HCT116 (cell line): ENCODE data around the gene RPS2. TPM values are rescaled to one million over a fixed set of nuclear protein-coding genes. Genes with fewer than 3 reads are reported as not detected.

Experiments used
- ATAC-seq: fragments of 200-7000 bp; cut with Tn5 transposase; 2 replicates; pipeline ENCODE4 v1.9.1; 2020; ENCODE audit warnings: mild to moderate bottlenecking, moderate library complexity
- BruUV-seq: library from RNA; stranded (reverse); fragments of 400-500 nt; replicated peaks from 2 replicates; lab custom pipeline; 2021; lab: Mats Ljungman, UMichigan
- CTCF ChIA-PET: fragments of 300-600 bp; sonication (Branson Sonifier 250); formaldehyde crosslinking; loops from one replicate; lab custom pipeline; 2021; ENCODE audit warnings: antibody characterized with exemption; lab: Charles Lee
- POLR2A ChIA-PET: fragments of 300-600, 350-600 bp; sonication (Branson Sonifier 250); formaldehyde crosslinking; loops from one replicate; lab custom pipeline; 2021; ENCODE audit warnings: antibody characterized with exemption; lab: Charles Lee
- RAD21 ChIA-PET, 2 experiments: fragments of 300-600 bp; sonication (Branson Sonifier 250); formaldehyde crosslinking; loops; one replicate each; lab custom pipeline; 2023; ENCODE audit warnings: low total read pairs in 2 of 2; ENCODE audit not compliant: uncharacterized antibody in 2 of 2, unreplicated experiment in 2 of 2, low non-redundant PET in 1 of 2; lab: Charles Lee
- DNase-seq: peaks from one replicate; pipeline ENCODE4 v3.0.0-alpha.2; 2010; ENCODE audit warnings: low read depth, low spot score
- H2AFZ ChIP-seq: fragments of 200-600 bp; shearing (Covaris generic), sonication (generic); 2 replicates; pipeline ENCODE4 v1.6.1; 2017; ENCODE audit warnings: low read depth, mixed run types, mixed read lengths, antibody characterized with exemption, low read length; ENCODE audit not compliant: poor library complexity, severe bottlenecking
- H3K27ac ChIP-seq: 2 replicates; pipeline ENCODE4 v1.5.1; 2012; ENCODE audit warnings: low read depth, low read length
- H3K27me3 ChIP-seq: fragments of 200-600 bp; sonication (generic); 2 replicates; pipeline ENCODE4 v1.6.1; 2016; ENCODE audit warnings: mixed run types, low read length, mixed read lengths; ENCODE audit not compliant: insufficient read depth
- H3K36me3 ChIP-seq, 2 experiments: fragments of 200-500 bp in 1 of 2; fragments of 200-600 bp in 1 of 2; sonication (Bioruptor generic) in 1 of 2; sonication (generic) in 1 of 2; 2 replicates each; pipeline versions ENCODE4 v1.5.1 to v1.6.1; 2014 to 2016; ENCODE audit warnings: low read length in 2 of 2, inconsistent platforms in 1 of 2, mixed read lengths in 1 of 2, mixed run types in 1 of 2; ENCODE audit not compliant: insufficient read depth in 2 of 2, control insufficient read depth in 1 of 2
- H3K4me1 ChIP-seq, 2 experiments: fragments of 200-600 bp in 1 of 2; sonication (generic) in 1 of 2; 2 replicates each; pipeline versions ENCODE4 v1.5.1 to v1.6.1; 2012 to 2017; ENCODE audit warnings: low read length in 2 of 2, inconsistent platforms in 1 of 2, mild to moderate bottlenecking in 1 of 2, mixed read lengths in 1 of 2, mixed run types in 1 of 2, moderate library complexity in 1 of 2; ENCODE audit not compliant: insufficient read depth in 2 of 2, control insufficient read depth in 1 of 2
- H3K4me2 ChIP-seq: fragments of 200-600 bp; sonication (generic); 2 replicates; pipeline ENCODE4 v1.6.1; 2017; ENCODE audit warnings: mixed run types, low read length, mixed read lengths
- H3K4me3 ChIP-seq, 2 experiments: fragments of 200-600 bp in 1 of 2; sonication (generic) in 1 of 2; replicated peaks in 1 of 2; 2 replicates each; pipeline ENCODE4 v1.5.1; 2011 to 2016; ENCODE audit warnings: low read length in 2 of 2, control low read depth in 1 of 2, low read depth in 1 of 2, mild to moderate bottlenecking in 1 of 2, mixed read lengths in 1 of 2, mixed run types in 1 of 2
- H3K79me2 ChIP-seq: fragments of 200-600 bp; sonication (generic); 2 replicates; pipeline ENCODE4 v1.6.1; 2017; ENCODE audit warnings: mild to moderate bottlenecking, mixed run types, low read length, moderate library complexity, mixed read lengths; ENCODE audit not compliant: insufficient read depth
- H3K9ac ChIP-seq: fragments of 200-600 bp; sonication (generic); 2 replicates; pipeline ENCODE4 v1.6.1; 2016; ENCODE audit warnings: low read length, mixed read lengths
- H3K9me2 ChIP-seq: fragments of 200-600 bp; sonication (generic), shearing (Covaris generic); 2 replicates; pipeline ENCODE4 v1.6.1; 2017; ENCODE audit warnings: mixed run types, mild to moderate bottlenecking, moderate library complexity; ENCODE audit not compliant: insufficient read depth
- H3K9me3 ChIP-seq, 2 experiments: fragments of 200-500 bp in 1 of 2; fragments of 200-600 bp in 1 of 2; sonication (Bioruptor generic) in 1 of 2; sonication (generic) in 1 of 2; 2 replicates each; pipeline ENCODE4 v1.6.1; 2014 to 2017; ENCODE audit warnings: low read length in 2 of 2, mixed read lengths in 2 of 2, inconsistent platforms in 1 of 2, low read depth in 1 of 2, mild to moderate bottlenecking in 1 of 2, mixed run types in 1 of 2, moderate library complexity in 1 of 2; ENCODE audit not compliant: control insufficient read depth in 1 of 2, insufficient read depth in 1 of 2
- H4K20me1 ChIP-seq: fragments of 200-600 bp; sonication (generic), shearing (Covaris generic); 2 replicates; pipeline ENCODE4 v1.6.1; 2017; ENCODE audit warnings: mixed run types, mild to moderate bottlenecking, moderate library complexity; ENCODE audit not compliant: insufficient read depth
- CBX3 ChIP-seq: IDR thresholded peaks from 2 replicates; pipeline ENCODE4 v1.6.1; 2012; ENCODE audit warnings: low read depth
- EGR1 ChIP-seq: IDR thresholded peaks from 2 replicates; pipeline ENCODE4 v1.6.1; 2012; ENCODE audit warnings: low read depth
- POLR2A ChIP-seq: IDR thresholded peaks from 2 replicates; pipeline ENCODE4 v1.7.0; 2011; ENCODE audit warnings: borderline replicate concordance; ENCODE audit not compliant: insufficient read depth, insufficient read length; ENCODE audit errors: extremely low read depth
- POLR2AphosphoS5 ChIP-seq: IDR thresholded peaks from 2 replicates; pipeline ENCODE4 v1.6.1; 2011; ENCODE audit warnings: mild to moderate bottlenecking, low read depth, low read length, moderate library complexity
- SIN3A ChIP-seq: IDR thresholded peaks from 2 replicates; pipeline ENCODE4 v1.6.1; 2012; ENCODE audit warnings: low read depth
- SRF ChIP-seq: IDR thresholded peaks from 2 replicates; pipeline ENCODE4 v1.6.1; 2012; ENCODE audit warnings: low read depth
- TCF7L2 ChIP-seq: IDR thresholded peaks from 2 replicates; pipeline ENCODE4 v1.7.0; 2011; ENCODE audit warnings: borderline replicate concordance, inconsistent platforms; ENCODE audit not compliant: insufficient read depth, insufficient read length; ENCODE audit errors: extremely low read depth
- YY1 ChIP-seq: IDR thresholded peaks from 2 replicates; pipeline ENCODE4 v1.6.1; 2011; ENCODE audit warnings: low read length, low read depth, moderate library complexity, mild to moderate bottlenecking; ENCODE audit not compliant: insufficient replicate concordance; ENCODE audit errors: extremely low read depth
- ZFX ChIP-seq: fragments of 450-650 bp; IDR thresholded peaks from 2 replicates; pipeline ENCODE4 v1.6.1; 2017
- intact Hi-C: fragments of 100-400 bp; cut with micrococcal nuclease; formaldehyde crosslinking; loops from 2 replicates; pipeline ENCODE4 v1.10.0; 2022
- total RNA-seq: library from RNA; stranded (reverse); gene quantifications from one replicate; pipeline ENCODE4 v1.2.1, GENCODE V29; 2021; ENCODE audit not compliant: unreplicated experiment
- TF ChIP-seq, protein P1 (sequence below): IDR thresholded peaks from 2 replicates; pipeline ENCODE4 v1.6.1; 2012; ENCODE audit warnings: low read depth
- TF ChIP-seq, protein P2 (sequence below): IDR thresholded peaks from 2 replicates; pipeline ENCODE4 v1.6.1; 2012
- TF ChIP-seq, protein P3 (sequence below): IDR thresholded peaks from 2 replicates; pipeline ENCODE4 v1.6.1; 2012
- TF ChIP-seq, protein P4 (sequence below), 3 experiments: fragments of 200-600 bp in 1 of 3; sonication (generic) in 1 of 3; IDR thresholded peaks in 2 of 3; conservative IDR thresholded peaks in 1 of 3; 2 replicates each; pipeline ENCODE4 v1.5.1; 2012 to 2017; ENCODE audit warnings: low read depth in 2 of 3, low read length in 2 of 3, antibody characterized with exemption in 1 of 3, borderline replicate concordance in 1 of 3, control low read depth in 1 of 3, mild to moderate bottlenecking in 1 of 3, mixed read lengths in 1 of 3, mixed run types in 1 of 3, moderate library complexity in 1 of 3; ENCODE audit not compliant: insufficient read depth in 1 of 3

Gene RPS2
- total RNA-seq, 1 experiment from 2014 or later = 6,265 TPM

DNA sequence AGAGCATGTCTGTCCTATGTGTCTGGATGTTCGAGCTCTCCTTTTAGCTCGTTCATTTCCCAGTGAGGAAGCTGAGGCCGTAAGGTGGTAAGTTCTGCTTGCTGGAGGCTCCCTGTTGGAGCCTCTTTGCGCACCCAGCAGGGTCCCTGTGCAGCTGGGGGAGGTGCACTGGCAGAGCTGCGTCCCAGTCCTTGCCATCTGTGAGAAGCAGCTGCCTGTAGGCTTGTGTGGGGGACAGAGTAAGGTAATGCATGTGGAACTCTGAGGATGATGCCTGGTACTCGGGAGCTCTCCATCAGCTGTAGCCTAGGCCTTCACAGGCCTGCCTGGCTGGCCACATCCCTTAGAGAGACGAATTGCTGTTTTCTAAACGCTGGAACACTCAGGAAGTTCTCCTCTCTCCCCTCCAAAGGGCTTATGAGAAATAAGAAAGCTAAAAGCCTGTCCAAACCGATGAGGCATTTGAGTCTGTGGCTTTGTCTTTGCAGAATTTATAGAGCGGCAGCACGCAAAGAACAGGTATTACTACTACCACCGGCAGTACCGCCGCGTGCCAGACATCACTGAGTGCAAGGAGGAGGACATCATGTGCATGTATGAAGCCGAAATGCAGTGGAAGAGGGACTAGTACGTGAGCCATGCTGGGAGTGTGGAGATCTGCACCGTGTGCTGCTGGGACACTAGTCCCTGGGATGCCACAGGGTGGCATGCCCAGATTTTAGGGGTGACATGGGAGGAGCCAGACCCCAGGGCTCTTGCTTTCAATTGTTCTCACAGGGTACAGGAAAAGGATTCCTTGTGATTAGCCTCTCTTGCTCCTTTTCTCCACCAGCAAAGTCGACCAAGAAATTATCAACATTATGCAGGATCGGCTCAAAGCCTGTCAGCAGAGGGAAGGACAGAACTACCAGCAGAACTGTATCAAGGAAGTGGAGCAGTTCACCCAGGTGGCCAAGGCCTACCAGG is 3.7 kb downstream of the RPS2 start (continued):
- TF ChIP-seq, protein P1, sequence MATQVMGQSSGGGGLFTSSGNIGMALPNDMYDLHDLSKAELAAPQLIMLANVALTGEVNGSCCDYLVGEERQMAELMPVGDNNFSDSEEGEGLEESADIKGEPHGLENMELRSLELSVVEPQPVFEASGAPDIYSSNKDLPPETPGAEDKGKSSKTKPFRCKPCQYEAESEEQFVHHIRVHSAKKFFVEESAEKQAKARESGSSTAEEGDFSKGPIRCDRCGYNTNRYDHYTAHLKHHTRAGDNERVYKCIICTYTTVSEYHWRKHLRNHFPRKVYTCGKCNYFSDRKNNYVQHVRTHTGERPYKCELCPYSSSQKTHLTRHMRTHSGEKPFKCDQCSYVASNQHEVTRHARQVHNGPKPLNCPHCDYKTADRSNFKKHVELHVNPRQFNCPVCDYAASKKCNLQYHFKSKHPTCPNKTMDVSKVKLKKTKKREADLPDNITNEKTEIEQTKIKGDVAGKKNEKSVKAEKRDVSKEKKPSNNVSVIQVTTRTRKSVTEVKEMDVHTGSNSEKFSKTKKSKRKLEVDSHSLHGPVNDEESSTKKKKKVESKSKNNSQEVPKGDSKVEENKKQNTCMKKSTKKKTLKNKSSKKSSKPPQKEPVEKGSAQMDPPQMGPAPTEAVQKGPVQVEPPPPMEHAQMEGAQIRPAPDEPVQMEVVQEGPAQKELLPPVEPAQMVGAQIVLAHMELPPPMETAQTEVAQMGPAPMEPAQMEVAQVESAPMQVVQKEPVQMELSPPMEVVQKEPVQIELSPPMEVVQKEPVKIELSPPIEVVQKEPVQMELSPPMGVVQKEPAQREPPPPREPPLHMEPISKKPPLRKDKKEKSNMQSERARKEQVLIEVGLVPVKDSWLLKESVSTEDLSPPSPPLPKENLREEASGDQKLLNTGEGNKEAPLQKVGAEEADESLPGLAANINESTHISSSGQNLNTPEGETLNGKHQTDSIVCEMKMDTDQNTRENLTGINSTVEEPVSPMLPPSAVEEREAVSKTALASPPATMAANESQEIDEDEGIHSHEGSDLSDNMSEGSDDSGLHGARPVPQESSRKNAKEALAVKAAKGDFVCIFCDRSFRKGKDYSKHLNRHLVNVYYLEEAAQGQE = no peak
- TF ChIP-seq SRF = no peak
- TF ChIP-seq, all 23 proteins: peak for 3

DNA sequence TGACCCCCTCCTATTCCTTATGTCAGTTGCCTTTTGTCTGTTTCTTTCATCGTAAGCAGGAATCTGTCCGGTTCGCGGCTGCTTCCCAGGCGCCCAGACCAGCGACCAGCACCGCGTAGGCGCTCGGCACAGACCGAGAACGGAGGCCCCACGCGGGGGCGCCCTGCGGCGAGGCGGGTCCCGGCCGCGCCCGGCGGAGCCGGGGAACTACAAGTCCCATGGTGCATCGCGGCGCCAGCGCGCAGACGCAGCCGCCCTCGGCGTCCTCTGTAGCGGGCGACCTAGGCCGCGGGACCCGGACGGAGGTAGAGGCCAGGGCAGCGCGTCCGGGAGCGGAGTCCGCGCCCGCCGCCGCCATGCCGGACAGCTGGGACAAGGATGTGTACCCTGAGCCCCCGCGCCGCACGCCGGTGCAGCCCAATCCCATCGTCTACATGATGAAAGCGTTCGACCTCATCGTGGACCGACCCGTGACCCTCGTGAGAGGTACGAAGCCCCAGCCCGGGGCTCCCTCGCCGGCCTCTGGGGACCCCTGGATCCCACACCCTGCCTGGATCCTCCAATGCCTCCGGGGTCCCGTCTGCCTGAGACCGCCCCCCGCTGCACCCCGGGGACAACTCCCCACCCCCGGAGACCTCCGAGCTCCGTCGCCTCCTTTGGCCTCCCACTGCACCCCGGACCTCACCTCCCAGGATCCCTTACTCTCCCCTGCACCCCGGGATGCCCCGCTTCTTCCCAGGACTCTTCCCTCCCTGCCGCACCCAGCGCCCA is 5.2 kb downstream of the RPS2 start, which contains the start of gene NDUFB10:
TSS of gene NDUFB10 (plus strand) at position 270 of the 771 bp plus-strand sequence. CDS start at position 357, 87 bp downstream.
- POLR2A ChIA-PET = interaction anchor here (1.2 to 3.2 kb wide), 3 partner anchors 20 to 196 kb away, joined by 3 to 14 read pairs (median 7); partner anchors contain the start of gene TRAF7
- intact Hi-C loops = no loop called here
- BruUV-seq = no TSS peak
- TF ChIP-seq, protein P2, sequence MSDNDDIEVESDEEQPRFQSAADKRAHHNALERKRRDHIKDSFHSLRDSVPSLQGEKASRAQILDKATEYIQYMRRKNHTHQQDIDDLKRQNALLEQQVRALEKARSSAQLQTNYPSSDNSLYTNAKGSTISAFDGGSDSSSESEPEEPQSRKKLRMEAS = no peak
- TF ChIP-seq POLR2A (peak; percentile 89), SIN3A (no peak), TCF7L2 (peak; percentile 69), EGR1 (no peak), ZFX (peak; percentile 99), POLR2AphosphoS5 (peak; percentile 98), CBX3 (no peak), YY1 (peak; percentile 71)
- TF ChIP-seq, protein P3, sequence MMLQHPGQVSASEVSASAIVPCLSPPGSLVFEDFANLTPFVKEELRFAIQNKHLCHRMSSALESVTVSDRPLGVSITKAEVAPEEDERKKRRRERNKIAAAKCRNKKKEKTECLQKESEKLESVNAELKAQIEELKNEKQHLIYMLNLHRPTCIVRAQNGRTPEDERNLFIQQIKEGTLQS = no peak
- TF ChIP-seq, protein P4, sequence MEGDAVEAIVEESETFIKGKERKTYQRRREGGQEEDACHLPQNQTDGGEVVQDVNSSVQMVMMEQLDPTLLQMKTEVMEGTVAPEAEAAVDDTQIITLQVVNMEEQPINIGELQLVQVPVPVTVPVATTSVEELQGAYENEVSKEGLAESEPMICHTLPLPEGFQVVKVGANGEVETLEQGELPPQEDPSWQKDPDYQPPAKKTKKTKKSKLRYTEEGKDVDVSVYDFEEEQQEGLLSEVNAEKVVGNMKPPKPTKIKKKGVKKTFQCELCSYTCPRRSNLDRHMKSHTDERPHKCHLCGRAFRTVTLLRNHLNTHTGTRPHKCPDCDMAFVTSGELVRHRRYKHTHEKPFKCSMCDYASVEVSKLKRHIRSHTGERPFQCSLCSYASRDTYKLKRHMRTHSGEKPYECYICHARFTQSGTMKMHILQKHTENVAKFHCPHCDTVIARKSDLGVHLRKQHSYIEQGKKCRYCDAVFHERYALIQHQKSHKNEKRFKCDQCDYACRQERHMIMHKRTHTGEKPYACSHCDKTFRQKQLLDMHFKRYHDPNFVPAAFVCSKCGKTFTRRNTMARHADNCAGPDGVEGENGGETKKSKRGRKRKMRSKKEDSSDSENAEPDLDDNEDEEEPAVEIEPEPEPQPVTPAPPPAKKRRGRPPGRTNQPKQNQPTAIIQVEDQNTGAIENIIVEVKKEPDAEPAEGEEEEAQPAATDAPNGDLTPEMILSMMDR (IDR thresholded peaks at IDR 0.05 in 2 of 3, conservative IDR thresholded peaks at IDR 0.05 in 1 of 3; ENCODE audit: borderline replicate concordance in 1 of 3, insufficient read depth in 1 of 3, low read depth in 2 of 3, low read length in 2 of 3) = peak in 2 of 3 experiments; percentile 60 to 61; a peak in 4 of 6 replicates

More for the DNA sequence above, 5.2 kb downstream of the RPS2 start, which contains the start of gene NDUFB10:
- Histone ChIP-seq H3K4me1 (peaks cover 8 to 41% of the 10 kb centered on the region in 2 experiments), H3K36me3 (peaks cover 6 to 20% of the 10 kb centered on the region in 2 experiments), H3K27me3 (no peaks in the 10 kb centered on the region), H3K9ac (peak within 1 kb of the TSS; percentile 98), H3K79me2 (peaks cover 48% of the 10 kb centered on the region), H3K9me3 (no peaks in the 10 kb centered on the region), H2AFZ (peak within 1 kb of the TSS; percentile 82), H3K27ac (peak within 1 kb of the TSS; percentile 88), H3K4me2 (peak within 1 kb of the TSS; percentile 88), H3K9me2 (no peaks in the 10 kb centered on the region), H3K4me3 (peak within 1 kb of the TSS; percentile 81 to 89), H4K20me1 (peaks cover 11% of the 10 kb centered on the region; the same call in 1 of the 2 replicates)
- ATAC-seq = peak; percentile 64
- RAD21 ChIA-PET = no interaction called here
- DNase-seq = peak; percentile 85
- CTCF ChIA-PET = no interaction called here
